ENCODE measurements around the gene WDR7.

DNA sequence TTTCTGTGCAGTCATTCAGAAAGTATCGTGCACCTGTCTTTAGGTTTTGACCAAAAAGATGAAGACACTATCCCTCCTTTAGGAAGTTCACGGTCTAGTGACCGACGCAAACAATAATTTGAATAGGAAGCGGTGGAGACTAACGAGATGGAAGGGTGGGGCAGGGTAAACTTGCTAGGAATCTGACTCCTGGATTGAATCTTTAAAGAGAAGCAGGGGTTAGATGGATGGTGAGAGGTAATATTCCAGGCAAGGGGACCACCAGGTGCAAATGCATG is 12.1 kb upstream of the WDR7 start:
- TF ChIP-seq, protein P1, sequence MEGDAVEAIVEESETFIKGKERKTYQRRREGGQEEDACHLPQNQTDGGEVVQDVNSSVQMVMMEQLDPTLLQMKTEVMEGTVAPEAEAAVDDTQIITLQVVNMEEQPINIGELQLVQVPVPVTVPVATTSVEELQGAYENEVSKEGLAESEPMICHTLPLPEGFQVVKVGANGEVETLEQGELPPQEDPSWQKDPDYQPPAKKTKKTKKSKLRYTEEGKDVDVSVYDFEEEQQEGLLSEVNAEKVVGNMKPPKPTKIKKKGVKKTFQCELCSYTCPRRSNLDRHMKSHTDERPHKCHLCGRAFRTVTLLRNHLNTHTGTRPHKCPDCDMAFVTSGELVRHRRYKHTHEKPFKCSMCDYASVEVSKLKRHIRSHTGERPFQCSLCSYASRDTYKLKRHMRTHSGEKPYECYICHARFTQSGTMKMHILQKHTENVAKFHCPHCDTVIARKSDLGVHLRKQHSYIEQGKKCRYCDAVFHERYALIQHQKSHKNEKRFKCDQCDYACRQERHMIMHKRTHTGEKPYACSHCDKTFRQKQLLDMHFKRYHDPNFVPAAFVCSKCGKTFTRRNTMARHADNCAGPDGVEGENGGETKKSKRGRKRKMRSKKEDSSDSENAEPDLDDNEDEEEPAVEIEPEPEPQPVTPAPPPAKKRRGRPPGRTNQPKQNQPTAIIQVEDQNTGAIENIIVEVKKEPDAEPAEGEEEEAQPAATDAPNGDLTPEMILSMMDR (IDR thresholded peaks at IDR 0.05) = no peak
- no peak for TF ChIP-seq POLR2A (IDR thresholded peaks at IDR 0.05)

Data from esophagus squamous epithelium (tissue), 4 donors.